Retina (tissue), 1 donor: Measurements from ENCODE around the gene SNTN.

Experiments used
- DNase-seq: peaks from one replicate; pipeline ENCODE4 v3.0.0-alpha.2; 2016

SNTN gene

DNA sequence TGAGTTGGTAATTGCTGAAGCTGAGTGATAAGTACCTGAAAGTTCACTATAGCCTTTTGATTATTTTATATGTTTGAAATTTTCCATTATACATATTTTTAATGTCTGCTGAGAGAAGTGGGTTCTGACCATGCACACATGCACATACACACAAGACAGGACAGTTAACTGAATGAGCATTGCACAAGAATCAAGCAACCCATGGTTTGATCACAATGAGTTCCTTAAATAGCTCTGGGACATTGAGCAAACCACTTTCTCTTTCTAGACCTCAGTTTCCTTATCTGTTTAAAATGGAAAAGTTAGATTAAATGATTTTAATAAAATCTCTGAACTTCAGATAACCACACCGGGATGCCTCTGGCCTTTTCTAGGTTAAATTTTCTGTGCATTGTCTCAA lies 26.7 kb downstream of the SNTN start:
- no peak for DNase-seq

DNA sequence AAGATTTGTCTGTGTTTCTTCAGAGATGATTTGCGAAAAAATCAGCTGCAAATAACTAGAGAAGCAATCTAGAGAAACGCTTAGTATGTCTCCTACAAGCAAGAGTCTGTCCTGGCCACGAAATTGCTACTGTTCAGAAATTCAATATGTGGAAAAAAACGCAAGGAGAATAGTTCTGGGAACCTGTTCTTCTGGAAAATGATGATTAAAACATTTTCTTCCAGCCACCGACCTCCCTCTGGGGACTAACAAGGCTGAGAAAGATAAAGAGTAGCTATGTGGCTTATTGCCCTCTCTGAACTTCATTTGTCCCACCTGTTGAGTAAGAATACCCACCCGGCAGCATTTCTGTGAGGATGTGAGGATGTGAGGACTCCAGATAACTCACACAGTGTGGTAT lies 31.6 kb downstream of the SNTN start:
- no peak for DNase-seq

DNA sequence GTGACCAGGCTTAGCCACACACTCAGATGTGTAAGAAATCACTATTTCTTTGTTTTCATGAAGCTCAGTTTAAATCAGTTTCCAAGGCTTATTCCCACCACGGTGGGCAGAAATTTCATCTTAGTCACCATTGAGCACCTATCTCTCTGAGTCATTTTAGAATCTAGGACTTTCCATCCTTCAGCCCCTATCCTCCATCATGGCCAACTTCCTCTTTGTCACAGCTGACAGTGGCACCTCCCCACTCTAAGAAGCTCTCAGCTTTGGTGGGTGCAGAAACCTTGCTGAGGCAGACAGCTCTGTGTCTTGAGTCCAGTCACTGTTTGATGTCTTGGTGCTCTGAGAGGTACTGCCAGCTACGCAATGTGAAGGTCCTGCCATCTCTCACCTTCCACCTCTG lies 32.9 kb downstream of the SNTN start:
- DNase-seq, result no peak

DNA sequence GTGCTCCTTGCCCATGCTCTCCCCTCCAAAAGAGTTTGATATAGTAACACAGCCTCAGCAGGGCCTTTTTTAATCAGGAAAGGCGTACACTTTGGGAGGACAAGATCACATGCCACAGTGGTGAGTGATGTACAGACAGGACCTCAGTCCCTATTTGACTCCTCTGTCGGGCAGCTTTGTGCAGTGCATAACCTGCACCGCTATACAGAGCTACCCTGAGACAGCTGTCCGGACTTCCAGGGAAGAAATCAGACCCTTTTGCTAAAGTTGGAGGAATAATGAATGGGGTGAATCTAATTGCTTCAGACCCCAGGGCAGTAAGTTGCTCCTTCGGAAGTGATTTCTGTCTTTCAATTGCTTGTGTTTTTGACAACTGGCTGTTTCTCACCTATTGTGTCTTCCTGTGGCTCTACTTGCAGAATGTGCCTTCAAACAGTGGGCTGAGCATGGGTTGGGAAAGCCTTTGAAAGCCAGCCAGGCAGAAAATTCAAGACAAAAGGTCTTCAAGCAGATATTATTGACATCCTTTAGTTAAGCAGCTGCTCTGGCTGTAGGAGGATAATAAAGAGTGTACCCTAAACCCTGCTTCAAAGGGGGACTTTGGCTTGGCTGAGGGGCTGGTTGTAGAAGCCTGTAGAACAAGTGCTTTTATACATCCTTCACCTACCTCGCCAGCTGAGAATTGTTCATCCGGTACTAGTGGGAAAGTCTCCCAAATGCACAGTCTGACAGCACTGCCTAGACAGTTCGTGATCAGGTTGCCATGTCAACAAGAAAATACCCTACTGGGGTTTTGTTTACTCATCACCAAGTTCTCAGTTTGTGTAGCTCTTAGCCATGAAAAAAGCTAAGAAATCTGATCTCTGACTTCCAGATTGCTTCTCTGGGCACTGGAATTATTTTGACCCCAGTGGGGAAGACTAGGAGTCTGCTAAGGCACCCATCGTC lies 35.1 kb downstream of the SNTN start:
- DNase-seq, result peak; percentile 81

DNA sequence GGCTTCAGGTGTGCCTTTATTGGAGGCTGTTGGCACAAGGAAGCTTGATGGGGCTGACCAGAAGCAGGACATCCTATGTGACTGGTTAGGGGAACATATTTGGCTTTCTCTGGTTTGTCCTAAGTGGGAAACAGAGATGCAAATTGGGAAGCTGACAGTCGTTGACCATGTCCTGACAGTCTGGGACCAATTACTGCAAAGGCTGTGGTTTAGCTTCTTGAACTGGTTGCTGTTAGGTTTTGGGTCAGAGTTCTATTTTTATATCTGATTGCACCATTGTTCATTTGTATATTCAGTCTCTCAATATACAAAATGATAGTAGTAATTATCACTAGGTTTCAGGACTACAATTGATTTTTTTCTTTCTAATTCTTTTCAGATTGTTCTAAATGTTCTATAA lies 36.8 kb downstream of the SNTN start:
- DNase-seq, result no peak

DNA sequence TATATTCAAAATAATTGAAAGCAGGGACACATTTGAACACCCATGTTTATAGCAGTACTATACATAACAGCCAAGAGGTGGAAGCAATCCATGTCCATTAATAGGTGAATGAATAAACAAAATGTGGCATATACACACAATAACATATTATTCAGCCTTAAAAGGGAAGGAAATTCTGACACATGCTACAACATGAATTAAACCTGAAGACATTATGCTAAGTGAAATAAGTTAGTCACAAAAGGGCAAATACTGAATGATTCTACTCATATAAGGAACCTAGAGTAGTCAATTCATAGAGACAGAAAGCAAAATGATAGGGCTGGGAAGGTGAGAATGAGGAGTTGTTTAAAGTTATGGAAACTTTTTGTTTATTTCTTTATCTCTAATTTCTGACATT lies 40.9 kb downstream of the SNTN start:
- no peak for DNase-seq

DNA sequence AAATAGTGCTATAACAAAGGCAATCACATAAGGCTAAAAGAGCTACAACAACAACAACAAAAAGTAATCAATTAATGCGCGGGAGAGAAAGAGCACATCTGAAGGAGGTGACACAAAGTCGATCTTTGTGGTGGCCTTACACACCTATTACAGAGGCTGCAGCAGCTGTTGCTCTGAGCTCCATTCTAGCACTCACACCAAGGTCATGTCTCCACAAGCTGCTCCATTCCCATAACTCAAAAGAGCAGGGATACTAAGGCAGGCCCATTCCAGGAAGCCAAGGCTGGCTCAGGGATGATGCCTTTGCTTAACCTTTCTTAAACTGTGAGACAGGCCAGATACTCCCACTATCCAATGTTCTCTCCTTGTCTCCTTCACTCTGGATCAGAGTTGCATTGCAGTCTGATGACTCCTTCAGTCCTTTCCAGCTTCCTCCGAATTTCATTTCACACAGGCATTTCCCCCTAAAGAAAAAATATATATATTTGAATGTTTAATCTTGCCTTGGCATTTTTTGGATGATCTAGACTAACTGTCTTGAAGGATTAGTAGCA lies 52.7 kb downstream of the SNTN start:
- DNase-seq, result no peak

DNA sequence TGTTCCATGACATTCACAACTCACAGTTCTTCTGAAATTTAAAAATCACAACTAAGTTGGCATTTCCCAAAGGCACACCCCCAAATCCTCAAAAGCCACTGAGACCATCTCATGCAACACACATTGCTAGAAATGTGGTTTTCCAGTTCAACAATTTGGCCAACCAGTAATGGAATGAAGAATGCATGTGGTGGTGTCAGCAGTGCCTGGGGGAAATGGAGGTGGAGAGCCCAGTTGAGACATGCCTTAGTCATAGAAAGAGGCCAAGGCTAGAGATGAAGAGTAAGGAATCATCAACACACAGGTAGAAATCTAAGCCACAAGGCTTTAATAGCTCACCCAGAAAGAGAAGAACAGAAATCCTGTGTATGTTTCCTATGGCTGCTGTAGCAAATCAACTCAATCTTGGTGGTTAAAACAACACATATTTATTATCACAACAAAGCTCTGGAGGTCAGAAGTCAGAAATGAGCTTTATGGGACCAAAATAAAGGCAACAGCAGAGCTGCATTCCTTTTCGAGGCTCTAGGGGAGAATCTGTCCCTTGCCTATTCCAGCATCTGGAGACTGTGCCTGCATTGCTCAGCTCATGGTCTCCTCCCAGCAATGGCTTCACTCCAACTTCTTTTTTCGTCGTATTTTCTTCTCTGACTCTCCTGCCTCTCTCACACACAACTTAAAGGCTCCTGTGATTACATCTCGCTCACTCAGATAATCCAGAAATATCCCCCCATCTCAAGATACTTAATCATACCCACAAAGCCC lies 54.0 kb downstream of the SNTN start:
- no peak for DNase-seq

DNA sequence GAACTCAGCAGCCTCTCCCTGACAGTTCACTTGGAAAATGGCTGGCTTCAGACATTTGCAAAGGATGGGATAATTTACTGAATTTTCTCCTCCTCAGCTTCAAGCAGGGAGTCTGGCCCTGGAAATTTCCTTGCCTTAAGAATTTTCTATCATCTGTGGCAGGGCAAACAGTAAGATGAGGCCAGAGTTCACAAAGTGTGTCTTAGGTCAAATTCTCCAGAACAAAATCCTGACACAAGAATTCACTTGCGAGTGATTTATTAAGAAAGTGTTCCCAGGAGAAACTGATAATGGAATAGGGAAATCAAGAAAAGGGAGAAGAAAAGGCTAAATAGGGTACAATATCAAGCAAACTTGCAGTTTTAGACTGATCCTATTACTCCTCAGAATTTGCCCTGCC lies 55.3 kb downstream of the SNTN start:
- no peak for DNase-seq

DNA sequence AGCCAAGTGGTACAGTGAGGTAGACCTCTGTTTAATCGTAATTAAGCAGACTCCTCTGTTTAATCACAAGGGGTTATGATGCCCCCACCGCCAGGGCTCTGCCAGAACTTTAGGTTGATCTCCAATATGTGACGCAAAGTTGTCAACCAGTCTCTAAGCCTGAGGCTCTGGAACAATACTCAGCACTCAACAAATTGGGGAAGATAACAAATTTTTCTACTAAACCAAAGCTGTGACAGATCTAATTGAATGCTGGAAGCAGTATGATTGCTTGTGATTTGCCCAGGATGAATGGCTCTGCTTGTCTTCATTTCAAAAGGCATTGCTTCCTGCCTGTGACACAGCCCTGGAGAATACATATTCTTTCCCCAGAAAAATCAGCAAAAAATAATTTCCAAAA lies 57.1 kb downstream of the SNTN start:
- DNase-seq, result no peak
